ENCODE results near the gene GP2. TPM values are rescaled to one million over a fixed set of nuclear protein-coding genes. Genes with fewer than 3 reads are reported as not detected.

Gene GP2
- total and polyA plus RNA-seq, 2 donors (not counting 1 experiment from before 2014, with no cell fraction given), result not detected

DNA sequence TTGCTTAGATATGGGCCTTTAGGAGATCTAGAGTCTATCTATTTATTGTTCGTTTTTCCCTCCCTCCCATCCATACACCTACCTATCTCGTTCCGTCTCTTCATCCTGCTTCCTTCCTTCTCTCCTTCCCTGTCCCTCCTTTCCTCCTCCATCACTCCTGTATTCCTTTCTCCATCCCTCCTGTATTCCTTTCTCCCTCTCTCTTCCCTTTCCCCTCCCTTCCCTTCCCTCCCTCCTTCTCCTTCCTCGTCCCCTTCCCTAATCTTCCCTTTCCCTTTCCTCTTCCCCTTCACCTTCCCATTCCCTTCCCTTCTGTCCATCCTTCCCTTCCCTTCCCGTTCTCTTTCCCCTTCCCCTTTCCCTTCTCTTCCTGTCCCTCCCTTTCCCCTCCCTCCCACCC lies 10.6 kb downstream of the GP2 start:
- CTCF ChIA-PET, result no interaction called here
- Mint-ChIP-seq H3K27ac (no peak overlapping the region), H3K4me1 (no peaks in the 10 kb centered on the region), H3K9me3 (ENCODE audit: insufficient read depth) (peaks cover 3% of the 10 kb centered on the region), H3K27me3 (peaks cover 19% of the 10 kb centered on the region), H3K4me3 (no peak overlapping the region)
- H3K79me2 ChIP-seq (ENCODE audit: control insufficient read depth, insufficient read depth, low read length), result no peaks in the 10 kb centered on the region
- H2AFZ ChIP-seq (ENCODE audit: insufficient read depth, low read depth, low read length, poor library complexity, severe bottlenecking), result no peak overlapping the region
- H3K9me3 ChIP-seq (ENCODE audit: control extremely low read depth in 1 of 3, control insufficient read depth in 2 of 3, insufficient read depth in 1 of 3, low read length in 2 of 3), result no peaks in the 10 kb centered on the region
- 65% methylated on average over 5 of the region's 5 CpGs for WGBS (ENCODE audit: insufficient coverage)
- POLR2A ChIA-PET, result no interaction called here
- DNase-seq (no peak), ATAC-seq (ENCODE audit: low read depth) (no peak)
- H3K36me3 ChIP-seq (replicated peaks in 1 of 2; ENCODE audit: control extremely low read depth in 1 of 2, control insufficient read depth in 1 of 2, extremely low read depth in 1 of 2, insufficient read depth in 2 of 2, low read length in 1 of 2), result no peaks in the 10 kb centered on the region
- no peak overlapping the region for H3K4me3 ChIP-seq (ENCODE audit: control extremely low read depth in 1 of 5, extremely low read depth in 1 of 5, insufficient read depth in 1 of 5, low read depth in 2 of 5, low read length in 4 of 5)
- TF ChIP-seq, protein P1, sequence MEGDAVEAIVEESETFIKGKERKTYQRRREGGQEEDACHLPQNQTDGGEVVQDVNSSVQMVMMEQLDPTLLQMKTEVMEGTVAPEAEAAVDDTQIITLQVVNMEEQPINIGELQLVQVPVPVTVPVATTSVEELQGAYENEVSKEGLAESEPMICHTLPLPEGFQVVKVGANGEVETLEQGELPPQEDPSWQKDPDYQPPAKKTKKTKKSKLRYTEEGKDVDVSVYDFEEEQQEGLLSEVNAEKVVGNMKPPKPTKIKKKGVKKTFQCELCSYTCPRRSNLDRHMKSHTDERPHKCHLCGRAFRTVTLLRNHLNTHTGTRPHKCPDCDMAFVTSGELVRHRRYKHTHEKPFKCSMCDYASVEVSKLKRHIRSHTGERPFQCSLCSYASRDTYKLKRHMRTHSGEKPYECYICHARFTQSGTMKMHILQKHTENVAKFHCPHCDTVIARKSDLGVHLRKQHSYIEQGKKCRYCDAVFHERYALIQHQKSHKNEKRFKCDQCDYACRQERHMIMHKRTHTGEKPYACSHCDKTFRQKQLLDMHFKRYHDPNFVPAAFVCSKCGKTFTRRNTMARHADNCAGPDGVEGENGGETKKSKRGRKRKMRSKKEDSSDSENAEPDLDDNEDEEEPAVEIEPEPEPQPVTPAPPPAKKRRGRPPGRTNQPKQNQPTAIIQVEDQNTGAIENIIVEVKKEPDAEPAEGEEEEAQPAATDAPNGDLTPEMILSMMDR (IDR thresholded peaks at IDR 0.05), result no peak
- TF ChIP-seq EZH2 (IDR thresholded peaks at IDR 0.05; ENCODE audit: borderline replicate concordance, insufficient read depth, low read depth, low read length, poor library complexity, severe bottlenecking), result no peak
- intact Hi-C loops (cut with micrococcal nuclease), result no loop called here
- H3K27me3 ChIP-seq (replicated peaks in 1 of 4; ENCODE audit: control extremely low read depth in 1 of 4, control insufficient read depth in 3 of 4, insufficient read depth in 4 of 4, low read length in 3 of 4), result no peaks in the 10 kb centered on the region
- no peak overlapping the region for H3K4me2 ChIP-seq (replicated peaks; ENCODE audit: low read depth, low read length, poor library complexity, severe bottlenecking)
- no peaks in the 10 kb centered on the region for H3K4me1 ChIP-seq (ENCODE audit: control insufficient read depth in 2 of 2, insufficient read depth in 2 of 2, low read length in 2 of 2)
- H3K27ac ChIP-seq (ENCODE audit: low read length in 2 of 2), result no peak overlapping the region
- no peak overlapping the region for H3K9ac ChIP-seq (ENCODE audit: low read length)
- H4K20me1 ChIP-seq (ENCODE audit: control insufficient read depth, insufficient read depth, low read length, poor library complexity, severe bottlenecking), result no peaks in the 10 kb centered on the region

DNA sequence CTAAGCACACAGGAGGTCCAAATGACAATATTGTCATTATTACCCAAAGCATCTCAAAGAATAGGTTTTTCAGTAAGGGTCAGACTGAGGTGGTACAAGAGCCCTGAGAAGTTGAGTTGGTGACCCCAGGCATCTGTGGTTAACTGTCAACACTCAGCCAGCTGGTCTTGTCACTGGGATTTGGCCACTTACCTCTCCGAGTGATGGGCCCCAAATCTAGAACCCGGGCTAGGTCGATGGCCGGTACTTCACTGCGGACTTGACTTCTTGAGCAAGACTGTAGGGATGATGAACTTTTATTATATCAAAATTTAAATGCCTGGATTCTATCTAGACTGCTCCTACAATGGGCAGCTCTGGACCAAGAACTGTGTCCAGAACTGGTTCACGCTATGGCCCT lies 11.5 kb downstream of the GP2 start:
- Mint-ChIP-seq H3K4me3 (no peak overlapping the region), H3K27me3 (peaks cover 17% of the 10 kb centered on the region), H3K9me3 (ENCODE audit: insufficient read depth) (peaks cover 3% of the 10 kb centered on the region), H3K27ac (no peak overlapping the region), H3K4me1 (no peaks in the 10 kb centered on the region)
- Histone ChIP-seq H3K4me1 (ENCODE audit: control insufficient read depth in 2 of 2, insufficient read depth in 2 of 2, low read length in 2 of 2) (no peaks in the 10 kb centered on the region), H3K4me2 (replicated peaks; ENCODE audit: low read depth, low read length, poor library complexity, severe bottlenecking) (no peak overlapping the region), H3K4me3 (ENCODE audit: control extremely low read depth in 1 of 5, extremely low read depth in 1 of 5, insufficient read depth in 1 of 5, low read depth in 2 of 5, low read length in 4 of 5) (no peak overlapping the region), H3K36me3 (replicated peaks in 1 of 2; ENCODE audit: control extremely low read depth in 1 of 2, control insufficient read depth in 1 of 2, extremely low read depth in 1 of 2, insufficient read depth in 2 of 2, low read length in 1 of 2) (no peaks in the 10 kb centered on the region), H3K27me3 (replicated peaks in 1 of 4; ENCODE audit: control extremely low read depth in 1 of 4, control insufficient read depth in 3 of 4, insufficient read depth in 4 of 4, low read length in 3 of 4) (no peaks in the 10 kb centered on the region), H3K9me3 (ENCODE audit: control extremely low read depth in 1 of 3, control insufficient read depth in 2 of 3, insufficient read depth in 1 of 3, low read length in 2 of 3) (no peaks in the 10 kb centered on the region), H4K20me1 (ENCODE audit: control insufficient read depth, insufficient read depth, low read length, poor library complexity, severe bottlenecking) (no peaks in the 10 kb centered on the region), H3K79me2 (ENCODE audit: control insufficient read depth, insufficient read depth, low read length) (no peaks in the 10 kb centered on the region), H3K27ac (ENCODE audit: low read length in 2 of 2) (no peak overlapping the region), H3K9ac (ENCODE audit: low read length) (no peak overlapping the region), H2AFZ (ENCODE audit: insufficient read depth, low read depth, low read length, poor library complexity, severe bottlenecking) (no peak overlapping the region)
- no peak for ATAC-seq (ENCODE audit: low read depth)
- no peak for DNase-seq
- POLR2A ChIA-PET, result no interaction called here
- intact Hi-C loops (cut with micrococcal nuclease), result no loop called here
- TF ChIP-seq, protein P1 (IDR thresholded peaks at IDR 0.05), result no peak
- no peak for TF ChIP-seq EZH2 (IDR thresholded peaks at IDR 0.05; ENCODE audit: borderline replicate concordance, insufficient read depth, low read depth, low read length, poor library complexity, severe bottlenecking)
- WGBS (ENCODE audit: insufficient coverage), result 100% methylated on average over 1 of the region's 6 CpGs
- CTCF ChIA-PET, result no interaction called here
